SKM-1 treated with dmso at 0.1 percent for 144 hours (cell line): ENCODE measurements around the gene PIF1.
"Not testable (repeated sequence)": the region's sequence is repeated elsewhere in the genome, so short reads cannot be mapped to it uniquely, and the experiment has no call there.

Source experiments
- DNase-seq: peaks from one replicate; lab custom pipeline; 2025; ENCODE audit not compliant: unreplicated experiment; lab: John Stamatoyannopoulos, UW

PIF1 gene

GRCh38 chr15:64847876-64848716 is 22.6 kb upstream of the PIF1 start:
- no peak for DNase-seq

GRCh38 chr15:64847448-64847847 is 22.0 kb upstream of the PIF1 start:
- no peak for DNase-seq

GRCh38 chr15:64847016-64847415 is 21.6 kb upstream of the PIF1 start:
- DNase-seq, result no peak

GRCh38 chr15:64845831-64846595 is 20.6 kb upstream of the PIF1 start:
- no peak for DNase-seq

GRCh38 chr15:64845183-64845611 is 19.8 kb upstream of the PIF1 start:
- peak; percentile 24 for DNase-seq

GRCh38 chr15:64844576-64845145 is 19.2 kb upstream of the PIF1 start:
- DNase-seq, result no peak

GRCh38 chr15:64843991-64844390 is 18.5 kb upstream of the PIF1 start:
- DNase-seq, result no peak

- peak; percentile 95 for DNase-seq
Measured at GRCh38 chr15:64842986-64843561, 17.6 kb upstream of the PIF1 start.

- no peak for DNase-seq
Measured at GRCh38 chr15:64842096-64842939, 16.9 kb upstream of the PIF1 start.

- DNase-seq, result peak; percentile 94
Measured at GRCh38 chr15:64841344-64842095, 16.1 kb upstream of the PIF1 start, which contains the start of gene PLEKHO2. TSS of gene PLEKHO2 (plus strand) at chr15:64841915. CDS start at chr15:64842017, 102 bp downstream.

GRCh38 chr15:64841060-64841343 is 15.6 kb upstream of the PIF1 start:
- DNase-seq, result no peak

- peak; percentile 94 for DNase-seq
Measured at GRCh38 chr15:64837502-64837901, 12.1 kb upstream of the PIF1 start.

- DNase-seq, result no peak
Measured at GRCh38 chr15:64836023-64836536, 10.6 kb upstream of the PIF1 start.

- no peak for DNase-seq
Measured at GRCh38 chr15:64833690-64834089, 8.2 kb upstream of the PIF1 start.

GRCh38 chr15:64828985-64829384 is 3.5 kb upstream of the PIF1 start:
- no peak for DNase-seq

- DNase-seq, result no peak
Measured at GRCh38 chr15:64824929-64825430, 467 bp downstream of the PIF1 start.

- DNase-seq, result no peak
Measured at GRCh38 chr15:64816452-64816851, 9.0 kb downstream of the PIF1 start.

- peak; percentile 39 for DNase-seq
Measured at GRCh38 chr15:64814965-64815364, 10.5 kb downstream of the PIF1 start.

GRCh38 chr15:64814283-64814682 is 11.2 kb downstream of the PIF1 start:
- not testable (repeated sequence) for DNase-seq

GRCh38 chr15:64813075-64813474 is 12.4 kb downstream of the PIF1 start:
- no peak for DNase-seq
